GM19328 (cell line): ENCODE data around the gene TRMT2A.

ENCODE experiments used
- ATAC-seq: cut with Tn5 transposase; IDR thresholded peaks from one replicate; pipeline ENCODE4 v1.9.1; 2021; ENCODE audit warnings: mild to moderate bottlenecking, moderate library complexity; ENCODE audit not compliant: unreplicated experiment

TRMT2A gene

DNA sequence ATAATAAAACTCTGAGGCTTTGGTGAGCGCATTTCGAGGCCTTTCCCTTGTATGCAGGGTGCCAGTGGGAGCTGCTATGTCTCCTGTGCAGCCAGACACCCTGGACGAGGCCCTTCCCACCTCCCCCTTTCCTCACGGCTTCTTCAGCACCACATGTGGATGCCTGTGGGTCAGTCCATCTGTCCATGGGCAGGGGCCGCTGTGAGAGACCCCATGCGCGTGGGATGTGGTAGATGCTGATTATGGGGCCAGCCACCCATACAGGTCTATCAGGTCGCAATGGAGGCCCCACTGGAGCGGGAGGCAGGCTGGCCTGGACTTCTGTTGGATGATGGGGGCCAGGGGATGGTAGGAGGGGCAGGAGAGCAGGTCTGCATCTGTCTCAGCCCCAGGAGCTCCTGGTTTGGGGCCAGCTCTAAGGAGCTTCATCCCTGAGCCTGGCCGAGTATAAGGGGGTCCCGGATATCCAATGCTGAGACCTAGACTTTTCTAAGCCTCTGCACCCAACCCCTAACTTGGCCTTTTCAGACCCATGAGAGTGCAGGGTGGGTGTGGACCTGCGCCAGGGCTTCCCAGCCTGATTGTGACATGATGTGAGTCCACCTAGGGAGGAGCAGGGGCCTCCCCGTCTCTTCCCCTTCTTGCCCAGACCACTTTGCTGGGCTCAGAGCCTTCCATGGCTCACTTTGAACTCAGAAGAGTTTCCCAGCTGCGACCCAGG, 51.0 kb downstream of the TRMT2A start:
- no peak for ATAC-seq

DNA sequence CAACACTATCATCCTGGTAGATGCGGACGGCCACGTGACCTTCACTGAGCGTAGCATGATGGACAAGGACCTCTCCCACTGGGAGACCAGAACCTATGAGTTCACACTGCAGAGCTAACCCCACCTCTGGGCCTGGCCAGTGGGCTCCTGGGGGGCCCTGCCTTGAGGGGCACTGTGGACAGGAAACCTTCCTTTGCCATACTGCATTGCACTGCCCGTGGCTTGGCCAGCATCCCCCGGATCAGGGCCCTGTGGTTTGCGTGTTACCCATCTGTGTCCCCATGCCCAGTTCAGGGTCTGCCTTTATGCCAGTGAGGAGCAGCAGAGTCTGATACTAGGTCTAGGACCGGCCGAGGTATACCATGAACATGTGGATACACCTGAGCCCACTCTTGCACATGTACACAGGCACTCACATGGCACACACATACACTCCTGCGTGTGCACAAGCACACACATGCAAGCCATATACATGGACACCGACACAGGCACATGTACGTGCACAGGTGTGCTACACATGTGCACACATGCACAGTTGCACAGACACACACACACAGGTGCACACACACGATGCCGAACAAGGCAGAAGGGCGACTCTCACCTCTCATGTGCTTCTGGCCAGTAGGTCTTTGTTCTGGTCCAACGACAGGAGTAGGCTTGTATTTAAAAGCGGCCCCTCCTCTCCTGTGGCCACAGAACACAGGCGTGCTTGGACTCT, 52.3 kb downstream of the TRMT2A start:
- ATAC-seq: no peak

DNA sequence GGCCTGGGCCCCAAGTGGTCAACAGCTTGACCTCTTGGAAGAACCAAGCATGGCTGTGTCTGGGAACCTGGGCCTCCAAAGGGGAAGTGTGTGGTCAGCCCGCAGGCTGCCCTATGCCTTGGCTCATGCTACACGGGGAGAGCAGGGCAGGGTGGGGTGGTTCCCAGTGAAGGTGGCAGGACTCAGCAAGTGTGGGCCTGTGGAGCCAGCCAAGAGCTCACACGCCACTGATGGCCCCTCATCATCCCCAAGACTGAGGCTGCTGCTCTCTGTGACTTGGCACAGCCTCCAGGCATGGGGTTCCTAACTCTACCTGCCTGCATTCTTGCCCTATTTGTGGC, 52.9 kb downstream of the TRMT2A start:
- ATAC-seq: no peak

DNA sequence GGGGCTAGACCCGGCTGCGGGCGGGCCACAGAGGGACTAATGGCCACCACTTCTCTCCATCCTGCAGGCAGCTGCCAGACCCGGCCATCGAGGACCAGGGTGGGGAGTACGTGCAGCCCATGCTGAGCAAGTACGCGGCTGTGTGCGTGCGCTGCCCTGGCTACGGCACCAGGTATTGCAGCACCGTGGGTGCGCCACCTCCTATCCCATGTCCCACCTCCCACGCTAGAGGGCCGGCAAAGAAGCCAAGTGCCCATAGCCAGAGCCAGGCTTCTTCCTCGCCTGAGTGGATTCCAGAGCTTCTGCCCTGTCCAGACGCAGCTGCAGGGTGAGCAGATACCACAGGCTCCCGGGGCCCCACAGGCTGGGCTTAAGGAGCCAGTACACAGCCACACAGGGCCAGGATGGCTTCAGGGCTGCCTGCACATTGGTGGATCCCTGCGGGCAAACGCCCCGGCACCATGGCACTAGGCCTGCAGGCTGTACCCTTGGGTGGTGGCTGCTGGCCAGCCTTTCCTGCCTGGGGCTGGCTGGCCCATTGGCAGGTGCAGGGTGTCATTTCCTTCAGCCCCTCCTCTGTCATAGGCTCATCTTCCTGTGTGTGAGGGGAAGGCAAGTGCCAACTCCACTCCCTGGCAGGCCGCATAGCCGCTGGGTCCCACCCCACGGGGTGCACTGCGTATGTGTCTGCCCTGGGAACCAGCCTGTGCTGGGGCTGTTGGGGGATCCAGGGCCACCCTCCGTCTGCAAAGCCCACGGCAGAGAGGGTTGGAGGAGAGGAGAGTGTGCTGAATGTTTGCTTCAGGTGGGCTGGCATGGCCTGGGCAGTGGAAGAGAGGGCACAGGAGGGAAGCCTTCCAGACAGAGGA, 53.5 kb downstream of the TRMT2A start:
- no peak for ATAC-seq

GRCh38 chr22:20062766-20063083, 54.3 kb downstream of the TRMT2A start:
- no peak for ATAC-seq

DNA sequence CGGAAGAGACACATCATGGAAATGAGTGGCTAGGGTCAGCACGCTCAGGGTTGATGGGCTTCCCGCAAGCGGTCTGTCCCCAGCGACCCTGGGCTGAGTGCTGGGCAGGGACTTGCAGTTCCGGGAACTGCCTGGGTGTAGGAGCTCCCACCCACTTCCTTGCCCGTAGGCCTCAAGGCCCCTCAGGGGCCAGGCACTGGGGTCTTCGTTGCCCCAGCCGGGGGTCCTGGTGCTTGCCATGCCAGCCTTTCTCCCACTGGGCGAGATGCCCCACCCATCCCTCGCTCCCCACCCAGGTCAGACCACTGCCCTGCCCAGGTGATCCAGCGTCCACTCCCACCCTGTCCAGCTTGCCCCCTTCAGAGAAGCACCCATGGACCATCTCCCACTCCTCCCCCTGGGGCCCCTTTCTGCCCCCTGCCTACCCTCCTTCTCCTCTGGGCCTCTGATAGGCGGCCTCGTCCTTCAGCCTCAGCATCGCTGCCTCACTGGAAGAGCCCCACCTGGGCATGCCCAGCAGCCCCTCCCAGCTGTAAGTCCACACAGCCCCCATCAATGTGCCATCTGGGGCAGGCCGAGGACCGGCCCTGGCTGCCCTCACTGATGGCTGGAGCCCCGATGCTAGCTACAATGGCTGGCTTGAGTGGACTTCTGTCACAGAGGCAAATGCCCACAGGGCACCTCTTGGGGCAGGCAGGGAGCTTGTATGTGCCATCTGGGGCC, 54.8 kb downstream of the TRMT2A start:
- ATAC-seq: no peak
